ENCODE measurements around the gene PLEKHF1.
A peak's percentile ranks its signal among the peaks of the same experiment; 100 is the strongest.

The PLEKHF1 gene

GRCh38 chr19:29665215-29665825 lies at the start of gene PLEKHF1:
Gene PLEKHF1, plus strand, starts transcription at chr19:29665461. Its CDS starts 8,379 bp downstream, at chr19:29673840.
- no peak for TF ChIP-seq CTCF (IDR thresholded peaks at IDR 0.05; ENCODE audit: borderline replicate concordance, insufficient read depth, low read depth, low read length)
- peak within 1 kb of the TSS; percentile 96 for H3K4me3 ChIP-seq (ENCODE audit: low read depth, low read length)

- TF ChIP-seq CTCF (IDR thresholded peaks at IDR 0.05; ENCODE audit: borderline replicate concordance, insufficient read depth, low read depth, low read length), result no peak
- no peak overlapping the region for H3K4me3 ChIP-seq (ENCODE audit: low read depth, low read length)
These were observed 49.3 kb upstream of the PLEKHF1 start for GRCh38 chr19:29615891-29616425.

GRCh38 chr19:29616541-29616940 lies 48.7 kb upstream of the PLEKHF1 start:
- no peak overlapping the region for H3K4me3 ChIP-seq (ENCODE audit: low read depth, low read length)
- TF ChIP-seq CTCF (IDR thresholded peaks at IDR 0.05; ENCODE audit: borderline replicate concordance, insufficient read depth, low read depth, low read length), result no peak

- no peak overlapping the region for H3K4me3 ChIP-seq (ENCODE audit: low read depth, low read length)
- no peak for TF ChIP-seq CTCF (IDR thresholded peaks at IDR 0.05; ENCODE audit: borderline replicate concordance, insufficient read depth, low read depth, low read length)
These were observed 47.6 kb upstream of the PLEKHF1 start for GRCh38 chr19:29617366-29618266.

GRCh38 chr19:29618434-29618833 lies 46.8 kb upstream of the PLEKHF1 start:
- TF ChIP-seq CTCF (IDR thresholded peaks at IDR 0.05; ENCODE audit: borderline replicate concordance, insufficient read depth, low read depth, low read length), result no peak
- H3K4me3 ChIP-seq (ENCODE audit: low read depth, low read length), result no peak overlapping the region

- H3K4me3 ChIP-seq (ENCODE audit: low read depth, low read length), result no peak overlapping the region
- no peak for TF ChIP-seq CTCF (IDR thresholded peaks at IDR 0.05; ENCODE audit: borderline replicate concordance, insufficient read depth, low read depth, low read length)
These were observed 46.4 kb upstream of the PLEKHF1 start for GRCh38 chr19:29618871-29619270.
